ENCODE measurements around the gene CHURC1. TPM values are rescaled to one million over a fixed set of nuclear protein-coding genes. Genes with fewer than 3 reads are reported as not detected.

The CHURC1 gene
- total RNA-seq, 1 donor from 2014 or later = 42.1 TPM

Small RNA genes lying within 50 kb of the gene (small RNA-seq; reads per million reads assigned to genes)
- gene RPPH1-2P (ENCODE audit: low replicate concordance) = not detected

Other genes starting within 250 kb of the CHURC1 start
- 39.6 TPM for gene PLEKHG3, start 210.0 kb upstream of the CHURC1 start, total RNA-seq
- 32.7 TPM for gene SPTB, start 34.5 kb upstream of the CHURC1 start, total RNA-seq
- 0.20 TPM for gene GPX2, start 28.3 kb downstream of the CHURC1 start, total RNA-seq
- 3.4 TPM for gene RAB15, start 57.9 kb downstream of the CHURC1 start, total RNA-seq
- gene FNTB, start 72.4 kb downstream of the CHURC1 start, total RNA-seq = 16.5 TPM
- gene MAX, start 188.1 kb downstream of the CHURC1 start, total RNA-seq = 42.6 TPM

All from skin of body (tissue), 2 donors.